Natural killer cell (primary cell): ENCODE results near the gene GPR78. TPM values are rescaled to one million over a fixed set of nuclear protein-coding genes. Genes with fewer than 3 reads are reported as not detected.

Experiments
- ATAC-seq, 3 donors: fragments of 150-1000 bp in 2 of 3; fragments of 200-7000 bp in 1 of 3; cut with Tn5 transposase; 1 replicate in 1 of 3; 2 replicates in 2 of 3; pipeline ENCODE4 v1.10.0; 2021; ENCODE audit warnings: mild to moderate bottlenecking in 2 of 3, moderate library complexity in 2 of 3
- DNase-seq, 2 donors: peaks; one replicate each; pipeline versions ENCODE4 v3.0.0 to v3.0.0-alpha.2; 2013 to 2021; ENCODE audit warnings: mixed read lengths in 1 of 2
- H3K27ac ChIP-seq: one replicate; pipeline ENCODE4 v1.5.1; 2013; ENCODE audit warnings: mild to moderate bottlenecking, low read length
- H3K27me3 ChIP-seq: one replicate; pipeline ENCODE4 v1.6.1; 2013; ENCODE audit warnings: low read length; ENCODE audit not compliant: control insufficient read depth, insufficient read depth
- H3K36me3 ChIP-seq: one replicate; pipeline ENCODE4 v1.6.1; 2013; ENCODE audit warnings: low read length; ENCODE audit not compliant: control insufficient read depth, insufficient read depth
- H3K4me1 ChIP-seq: one replicate; pipeline ENCODE4 v1.6.1; 2013; ENCODE audit warnings: low read length; ENCODE audit not compliant: control insufficient read depth, insufficient read depth
- H3K4me3 ChIP-seq: one replicate; pipeline ENCODE4 v1.5.1; 2013; ENCODE audit warnings: low read length
- H3K9me3 ChIP-seq: one replicate; pipeline ENCODE4 v1.6.1; 2013; ENCODE audit warnings: low read length; ENCODE audit not compliant: control insufficient read depth, insufficient read depth
- H3K27ac Mint-ChIP-seq, 2 donors: one replicate each; pipeline ENCODE4 v1.8.0; 2022; ENCODE audit warnings: mild to moderate bottlenecking in 2 of 2, mixed read lengths in 2 of 2, moderate library complexity in 1 of 2
- H3K27me3 Mint-ChIP-seq, 2 donors: one replicate each; pipeline ENCODE4 v1.8.0; 2022; ENCODE audit warnings: low read depth in 2 of 2, mixed read lengths in 2 of 2
- H3K36me3 Mint-ChIP-seq: one replicate; pipeline ENCODE4 v1.8.0; 2022; ENCODE audit warnings: mixed read lengths
- H3K4me1 Mint-ChIP-seq, 2 donors: one replicate each; pipeline ENCODE4 v1.8.0; 2022; ENCODE audit warnings: mixed read lengths in 2 of 2
- H3K4me3 Mint-ChIP-seq: one replicate; pipeline ENCODE4 v1.8.0; 2022; ENCODE audit warnings: mild to moderate bottlenecking, moderate library complexity, mixed read lengths
- H3K9me3 Mint-ChIP-seq, 2 donors: one replicate each; pipeline ENCODE4 v1.8.0; 2022; ENCODE audit warnings: mixed read lengths in 2 of 2
- CTCF ChIP-seq: fragments of 200-600 bp; IDR thresholded peaks from one replicate; pipeline ENCODE4 v1.8.0; 2022; ENCODE audit warnings: antibody characterized with exemption
- WGBS: methylation state at CpG from one replicate; pipeline ENCODE4 v1.1.7; 2013; ENCODE audit warnings: missing lambda C conversion rate; ENCODE audit not compliant: insufficient coverage; 5-methylcytosine and 5-hydroxymethylcytosine counted together
- intact Hi-C: fragments of 100-400 bp; cut with micrococcal nuclease; formaldehyde crosslinking; loops from one replicate; pipeline ENCODE4 v1.14.2; 2022
- total RNA-seq, 4 donors: library from RNA; stranded (reverse); fragments of 120-200 nt in 1 of 4; gene quantifications; one replicate each; pipeline versions ENCODE4 v1.2.3 to v1.2.4, GENCODE V29; 2013 to 2022

Gene GPR78
- total RNA-seq, 3 donors from 2014 or later (not counting 1 experiment from before 2014, with no cell fraction given): not detected

- intact Hi-C loops: no loop called here
- TF ChIP-seq CTCF: no peak
- H3K4me3 Mint-ChIP-seq: no peak overlapping the region
- no peaks in the 10 kb centered on the region for H3K9me3 ChIP-seq
- no peaks in the 10 kb centered on the region for H3K4me1 ChIP-seq
- no peaks in the 10 kb centered on the region for H3K36me3 Mint-ChIP-seq
- DNase-seq (peak in 1 of 2 donors; percentile 39), ATAC-seq (no peak)
- no peak overlapping the region for H3K27ac ChIP-seq
- H3K4me1 Mint-ChIP-seq: no peaks in the 10 kb centered on the region
- H3K27ac Mint-ChIP-seq: no peak overlapping the region
- no peaks in the 10 kb centered on the region for H3K36me3 ChIP-seq
- no peaks in the 10 kb centered on the region for H3K27me3 ChIP-seq
- H3K4me3 ChIP-seq: no peak overlapping the region
- WGBS: 85% methylated on average over 9 of the region's 9 CpGs
- no peaks in the 10 kb centered on the region for H3K9me3 Mint-ChIP-seq
- no peaks in the 10 kb centered on the region for H3K27me3 Mint-ChIP-seq
Observed at GRCh38 chr4:8540072-8540471, 40.1 kb upstream of the GPR78 start.

GRCh38 chr4:8540586-8540985, 39.6 kb upstream of the GPR78 start:
- H3K27me3 Mint-ChIP-seq: no peaks in the 10 kb centered on the region
- H3K4me1 ChIP-seq: no peaks in the 10 kb centered on the region
- WGBS: 87% methylated on average over 11 of the region's 11 CpGs
- no peak overlapping the region for H3K27ac Mint-ChIP-seq
- H3K4me3 ChIP-seq: no peak overlapping the region
- DNase-seq: no peak
- H3K36me3 ChIP-seq: no peaks in the 10 kb centered on the region
- no peaks in the 10 kb centered on the region for H3K9me3 ChIP-seq
- no peaks in the 10 kb centered on the region for H3K9me3 Mint-ChIP-seq
- no peaks in the 10 kb centered on the region for H3K4me1 Mint-ChIP-seq
- H3K4me3 Mint-ChIP-seq: no peak overlapping the region
- intact Hi-C loops: no loop called here
- H3K36me3 Mint-ChIP-seq: no peaks in the 10 kb centered on the region
- no peak overlapping the region for H3K27ac ChIP-seq
- no peaks in the 10 kb centered on the region for H3K27me3 ChIP-seq
- no peak for ATAC-seq
- TF ChIP-seq CTCF: no peak

GRCh38 chr4:8540991-8541390, 39.2 kb upstream of the GPR78 start:
- ATAC-seq (no peak), DNase-seq (no peak)
- Histone ChIP-seq H3K36me3 (no peaks in the 10 kb centered on the region), H3K4me3 (no peak overlapping the region), H3K27me3 (no peaks in the 10 kb centered on the region), H3K4me1 (no peaks in the 10 kb centered on the region), H3K9me3 (no peaks in the 10 kb centered on the region), H3K27ac (no peak overlapping the region)
- Mint-ChIP-seq H3K27me3 (no peaks in the 10 kb centered on the region), H3K4me3 (no peak overlapping the region), H3K27ac (no peak overlapping the region), H3K36me3 (no peaks in the 10 kb centered on the region), H3K4me1 (no peaks in the 10 kb centered on the region), H3K9me3 (no peaks in the 10 kb centered on the region)
- 75% methylated on average over 8 of the region's 8 CpGs for WGBS
- intact Hi-C loops: no loop called here
- no peak for TF ChIP-seq CTCF

- H3K36me3 Mint-ChIP-seq: no peaks in the 10 kb centered on the region
- H3K9me3 Mint-ChIP-seq: no peaks in the 10 kb centered on the region
- no peaks in the 10 kb centered on the region for H3K4me1 Mint-ChIP-seq
- no peaks in the 10 kb centered on the region for H3K27me3 ChIP-seq
- no peaks in the 10 kb centered on the region for H3K4me1 ChIP-seq
- no peak overlapping the region for H3K4me3 ChIP-seq
- no peak overlapping the region for H3K27ac Mint-ChIP-seq
- no peak for ATAC-seq
- WGBS: 83% methylated on average over 17 of the region's 17 CpGs
- no peak for TF ChIP-seq CTCF
- DNase-seq: no peak
- intact Hi-C loops: no loop called here
- no peak overlapping the region for H3K27ac ChIP-seq
- no peaks in the 10 kb centered on the region for H3K27me3 Mint-ChIP-seq
- no peaks in the 10 kb centered on the region for H3K9me3 ChIP-seq
- H3K36me3 ChIP-seq: no peaks in the 10 kb centered on the region
- no peak overlapping the region for H3K4me3 Mint-ChIP-seq
Observed at GRCh38 chr4:8541981-8542715, 38.0 kb upstream of the GPR78 start.
